Osteocyte (in vitro differentiated cells): ENCODE data around the gene SIL1. TPM values are rescaled to one million over a fixed set of nuclear protein-coding genes. Genes with fewer than 3 reads are reported as not detected.

ENCODE experiments used
- DNase-seq: peaks from one replicate; pipeline ENCODE4 v3.0.0; 2021; ENCODE audit warnings: mixed read lengths; ENCODE audit not compliant: unreplicated experiment; ENCODE audit errors: extremely low spot score
- H3K27ac Mint-ChIP-seq: one replicate; pipeline ENCODE4 v1.8.0; 2021; ENCODE audit warnings: mild to moderate bottlenecking, mixed read lengths; ENCODE audit not compliant: unreplicated experiment
- H3K27me3 Mint-ChIP-seq: one replicate; pipeline ENCODE4 v1.8.0; 2021; ENCODE audit warnings: mixed read lengths; ENCODE audit not compliant: unreplicated experiment
- H3K36me3 Mint-ChIP-seq: one replicate; pipeline ENCODE4 v1.8.0; 2021; ENCODE audit warnings: mixed read lengths; ENCODE audit not compliant: unreplicated experiment
- H3K4me1 Mint-ChIP-seq: one replicate; pipeline ENCODE4 v1.8.0; 2021; ENCODE audit warnings: mixed read lengths; ENCODE audit not compliant: unreplicated experiment
- H3K4me3 Mint-ChIP-seq: one replicate; pipeline ENCODE4 v1.8.0; 2021; ENCODE audit warnings: mild to moderate bottlenecking, moderate library complexity, mixed read lengths; ENCODE audit not compliant: unreplicated experiment
- H3K9me3 Mint-ChIP-seq: one replicate; pipeline ENCODE4 v1.8.0; 2021; ENCODE audit warnings: mixed read lengths; ENCODE audit not compliant: unreplicated experiment
- total RNA-seq: library from RNA; stranded (reverse); gene quantifications from 2 replicates; pipeline ENCODE4 v1.2.1, GENCODE V29; 2021
- TF ChIP-seq, protein P1 (sequence below): fragments of 200-600 bp; sonication (generic); IDR thresholded peaks from 2 replicates; pipeline ENCODE4 v1.5.0; 2021; ENCODE audit warnings: antibody characterized with exemption, mild to moderate bottlenecking, moderate library complexity

Gene SIL1
- total RNA-seq, 1 donor from 2014 or later: 58.4 TPM

- TF ChIP-seq, protein P1, sequence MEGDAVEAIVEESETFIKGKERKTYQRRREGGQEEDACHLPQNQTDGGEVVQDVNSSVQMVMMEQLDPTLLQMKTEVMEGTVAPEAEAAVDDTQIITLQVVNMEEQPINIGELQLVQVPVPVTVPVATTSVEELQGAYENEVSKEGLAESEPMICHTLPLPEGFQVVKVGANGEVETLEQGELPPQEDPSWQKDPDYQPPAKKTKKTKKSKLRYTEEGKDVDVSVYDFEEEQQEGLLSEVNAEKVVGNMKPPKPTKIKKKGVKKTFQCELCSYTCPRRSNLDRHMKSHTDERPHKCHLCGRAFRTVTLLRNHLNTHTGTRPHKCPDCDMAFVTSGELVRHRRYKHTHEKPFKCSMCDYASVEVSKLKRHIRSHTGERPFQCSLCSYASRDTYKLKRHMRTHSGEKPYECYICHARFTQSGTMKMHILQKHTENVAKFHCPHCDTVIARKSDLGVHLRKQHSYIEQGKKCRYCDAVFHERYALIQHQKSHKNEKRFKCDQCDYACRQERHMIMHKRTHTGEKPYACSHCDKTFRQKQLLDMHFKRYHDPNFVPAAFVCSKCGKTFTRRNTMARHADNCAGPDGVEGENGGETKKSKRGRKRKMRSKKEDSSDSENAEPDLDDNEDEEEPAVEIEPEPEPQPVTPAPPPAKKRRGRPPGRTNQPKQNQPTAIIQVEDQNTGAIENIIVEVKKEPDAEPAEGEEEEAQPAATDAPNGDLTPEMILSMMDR: no peak
- Mint-ChIP-seq H3K9me3 (no peaks in the 10 kb centered on the region), H3K4me3 (no peak overlapping the region), H3K4me1 (peaks cover 17% of the 10 kb centered on the region), H3K36me3 (no peaks in the 10 kb centered on the region), H3K27me3 (no peaks in the 10 kb centered on the region), H3K27ac (no peak overlapping the region)
- no peak for DNase-seq
These were observed 231.8 kb downstream of the SIL1 start for GRCh38 chr5:138966236-138966985.

DNA sequence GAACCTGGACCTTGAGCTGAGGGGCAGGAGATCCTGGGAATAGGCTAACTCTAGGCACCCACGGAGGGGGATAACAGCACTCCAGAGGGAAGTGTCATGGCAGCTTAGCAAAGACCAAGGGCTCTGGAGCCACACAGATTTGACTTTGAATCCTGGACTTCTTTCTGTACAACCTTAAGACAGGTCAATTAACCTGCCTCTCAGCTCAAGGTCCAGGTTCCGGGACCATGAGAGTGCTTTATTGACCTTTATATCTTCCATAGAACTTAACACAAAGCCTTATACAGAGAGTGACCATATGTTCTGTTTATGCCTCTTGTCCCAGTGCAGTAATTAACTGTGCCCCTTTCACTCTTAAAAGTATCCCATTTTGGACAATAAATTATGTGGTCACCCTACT is 232.5 kb downstream of the SIL1 start:
- TF ChIP-seq, protein P1: no peak
- peaks cover 17% of the 10 kb centered on the region for H3K4me1 Mint-ChIP-seq
- H3K9me3 Mint-ChIP-seq: no peaks in the 10 kb centered on the region
- H3K4me3 Mint-ChIP-seq: no peak overlapping the region
- no peak overlapping the region for H3K27ac Mint-ChIP-seq
- H3K27me3 Mint-ChIP-seq: no peaks in the 10 kb centered on the region
- no peak for DNase-seq
- no peaks in the 10 kb centered on the region for H3K36me3 Mint-ChIP-seq

DNA sequence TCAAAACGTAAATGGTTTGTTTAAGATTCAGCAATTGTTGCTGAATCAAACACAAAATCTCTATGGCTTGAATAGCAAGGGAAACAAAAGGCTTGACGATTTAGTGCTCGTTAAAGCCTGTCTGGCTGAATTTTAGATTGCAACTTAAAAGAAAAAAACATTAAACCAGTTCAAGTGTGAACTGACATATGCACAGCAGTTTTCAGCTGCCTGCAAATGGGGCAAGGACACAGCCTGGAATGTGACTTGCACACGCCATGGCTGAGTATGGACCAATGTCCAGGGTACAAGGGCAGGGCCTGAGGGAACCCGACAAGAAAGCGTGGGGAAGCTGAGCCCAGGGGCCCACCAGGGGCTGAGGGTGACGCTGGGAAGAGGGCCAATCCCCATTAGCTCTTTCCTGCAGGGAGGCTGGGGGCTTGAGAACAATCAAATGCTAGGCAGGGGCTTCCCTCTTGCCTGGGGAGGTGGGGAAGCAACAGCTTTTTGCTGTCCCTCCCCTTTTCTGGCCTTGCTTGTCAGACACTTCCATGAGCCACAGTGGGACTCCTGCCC is 233.4 kb downstream of the SIL1 start:
- H3K27ac Mint-ChIP-seq: no peak overlapping the region
- TF ChIP-seq, protein P1: no peak
- peaks cover 12% of the 10 kb centered on the region for H3K4me1 Mint-ChIP-seq
- no peaks in the 10 kb centered on the region for H3K9me3 Mint-ChIP-seq
- H3K4me3 Mint-ChIP-seq: no peak overlapping the region
- DNase-seq: no peak
- H3K27me3 Mint-ChIP-seq: no peaks in the 10 kb centered on the region
- no peaks in the 10 kb centered on the region for H3K36me3 Mint-ChIP-seq

DNA sequence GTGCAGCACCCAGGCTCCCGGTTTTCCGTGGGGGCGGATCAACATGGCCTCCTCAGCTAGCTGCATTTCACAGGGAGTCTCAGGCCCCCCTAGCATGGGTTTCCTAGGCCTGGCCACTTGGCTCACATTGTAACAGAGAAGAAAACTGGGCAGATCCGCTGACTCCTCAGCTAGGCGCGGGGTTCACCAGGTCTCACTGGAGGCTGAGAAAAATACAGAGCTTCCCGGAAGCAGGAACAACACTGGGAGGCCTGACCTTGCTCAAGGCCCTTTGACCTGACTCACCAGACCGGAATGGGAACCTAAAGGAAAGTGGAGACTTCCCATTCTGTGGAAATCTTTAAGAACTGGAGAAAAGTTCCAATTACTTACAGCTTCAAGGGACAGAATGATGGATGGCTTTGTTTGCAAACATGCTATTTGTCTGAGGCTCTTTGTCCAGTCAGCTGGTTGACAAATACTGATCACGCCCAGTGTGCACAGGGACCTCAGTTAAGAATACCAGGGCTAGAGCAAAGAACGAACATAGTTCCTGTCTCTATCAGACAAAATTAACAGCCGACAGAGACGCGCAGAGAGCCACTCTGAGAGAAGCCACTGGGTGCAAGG is 234.3 kb downstream of the SIL1 start:
- Mint-ChIP-seq H3K4me3 (no peak overlapping the region), H3K27ac (no peak overlapping the region), H3K36me3 (no peaks in the 10 kb centered on the region), H3K27me3 (no peaks in the 10 kb centered on the region), H3K9me3 (no peaks in the 10 kb centered on the region), H3K4me1 (peaks cover 11% of the 10 kb centered on the region)
- TF ChIP-seq, protein P1: no peak
- DNase-seq: no peak
